ENCODE measurements around the gene MAP3K19. TPM values are rescaled to one million over a fixed set of nuclear protein-coding genes. Genes with fewer than 3 reads are reported as not detected.

MAP3K19 gene
- total RNA-seq, 1 experiment from 2014 or later: not detected

DNA sequence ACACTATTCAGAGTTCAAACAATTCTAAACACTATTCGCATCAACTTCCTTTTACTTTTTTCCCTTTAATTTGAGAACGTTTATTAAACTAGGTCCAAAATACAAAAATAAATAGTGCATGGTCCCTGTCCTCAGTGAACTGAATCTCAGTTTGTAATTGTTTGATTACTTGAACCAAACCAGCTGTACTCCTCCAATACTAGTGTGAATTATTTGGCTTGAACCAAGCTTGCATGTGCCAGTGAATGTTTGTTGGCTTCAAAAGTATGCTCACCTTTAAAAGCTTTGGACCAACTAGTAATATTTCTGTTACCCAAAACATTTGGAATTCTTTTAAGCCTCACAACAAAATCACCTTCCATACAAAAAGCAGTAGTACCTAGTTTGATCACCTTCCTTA, 113.1 kb downstream of the MAP3K19 start:
- no peak for DNase-seq (ENCODE audit: low read depth)

DNA sequence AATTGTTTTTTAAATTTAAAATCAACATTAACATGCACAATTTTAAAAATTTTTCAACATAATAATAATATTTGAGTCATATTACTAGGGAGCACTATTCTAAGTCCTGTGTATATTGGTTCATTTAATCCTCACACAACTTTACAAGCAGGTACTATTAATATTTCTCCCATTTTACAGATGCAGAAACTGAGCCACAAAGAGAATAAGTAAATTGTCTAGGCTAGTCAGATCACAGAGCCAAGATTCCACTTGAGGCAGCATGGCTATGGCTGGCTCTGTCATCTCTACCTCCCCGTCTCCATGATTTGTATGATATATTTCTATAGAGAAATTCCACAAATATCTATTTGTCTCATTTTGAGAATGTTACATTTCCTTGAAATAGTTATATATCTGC, 113.5 kb downstream of the MAP3K19 start:
- no peak for DNase-seq (ENCODE audit: low read depth)

GRCh38 chr2:134932864-134933526, 114.3 kb downstream of the MAP3K19 start:
- DNase-seq (ENCODE audit: low read depth): no peak

DNA sequence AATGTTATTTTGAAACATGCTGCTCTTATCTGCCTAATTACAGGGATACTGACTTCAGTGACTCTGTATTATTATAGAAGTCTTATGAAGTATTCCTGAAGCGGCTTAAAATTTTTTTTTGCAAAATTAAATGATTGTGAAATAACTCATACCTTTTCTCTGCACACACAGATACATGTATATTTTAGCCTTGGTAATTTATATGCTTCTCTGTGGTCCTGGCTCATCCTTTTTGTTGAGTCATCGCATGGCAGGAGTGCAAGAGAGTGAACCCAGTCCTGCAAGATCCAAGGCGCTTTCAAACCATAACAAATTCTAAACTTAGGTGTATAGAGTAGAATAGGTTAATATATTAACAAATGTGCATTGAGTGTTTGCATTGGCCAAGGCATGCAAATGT, 120.1 kb downstream of the MAP3K19 start:
- DNase-seq (ENCODE audit: low read depth): peak; percentile 33

- DNase-seq (ENCODE audit: low read depth): no peak
Measured at GRCh38 chr2:134926231-134926931, 120.9 kb downstream of the MAP3K19 start.

- DNase-seq (ENCODE audit: low read depth): no peak
Measured at GRCh38 chr2:134924912-134925311, 122.3 kb downstream of the MAP3K19 start.

GRCh38 chr2:134919341-134920210, 127.7 kb downstream of the MAP3K19 start:
- peak; percentile 37 for DNase-seq (ENCODE audit: low read depth)

DNA sequence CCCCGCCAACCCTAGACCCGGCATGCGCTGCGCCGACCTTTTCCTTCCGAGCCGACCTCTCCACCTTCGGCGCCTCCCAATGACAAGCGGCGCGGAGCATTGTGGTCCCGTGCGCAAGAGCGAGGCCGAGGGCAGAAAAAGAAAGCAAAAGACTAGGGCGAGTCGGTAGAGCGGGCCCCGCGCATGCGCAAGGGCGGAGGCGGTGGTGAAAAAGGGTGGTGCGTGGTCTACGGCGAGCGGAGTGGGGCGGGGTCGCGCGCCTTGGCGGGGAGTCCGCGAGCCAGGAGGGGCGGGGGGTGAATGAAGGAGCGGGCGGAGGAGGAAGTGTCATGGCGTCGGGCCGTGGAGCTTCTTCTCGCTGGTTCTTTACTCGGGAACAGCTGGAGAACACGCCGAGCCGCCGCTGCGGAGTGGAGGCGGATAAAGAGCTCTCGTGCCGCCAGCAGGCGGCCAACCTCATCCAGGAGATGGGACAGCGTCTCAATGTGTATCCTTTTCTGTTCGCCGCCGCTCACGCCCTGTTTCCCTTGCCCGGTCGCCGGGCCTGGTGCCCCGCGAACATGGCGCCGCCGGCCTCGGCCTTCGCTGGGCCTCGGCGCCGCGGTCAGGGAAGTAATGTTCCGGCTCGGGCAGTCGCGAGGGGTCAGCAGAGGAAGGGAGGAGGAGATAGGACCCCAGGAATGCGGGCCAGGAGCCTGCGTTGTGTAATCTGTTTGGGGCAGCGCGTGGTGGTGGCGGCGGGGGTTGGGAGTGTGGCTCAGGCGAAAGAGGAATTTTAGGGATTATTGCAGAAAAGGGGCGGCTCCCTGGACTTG, 128.5 kb downstream of the MAP3K19 start, which contains the start of gene CCNT2:
CCNT2 (plus strand) TSS at position 297 of the 815 bp plus-strand sequence; CDS start at position 330, 33 bp downstream.
- peak; percentile 99 for DNase-seq (ENCODE audit: low read depth)

DNA sequence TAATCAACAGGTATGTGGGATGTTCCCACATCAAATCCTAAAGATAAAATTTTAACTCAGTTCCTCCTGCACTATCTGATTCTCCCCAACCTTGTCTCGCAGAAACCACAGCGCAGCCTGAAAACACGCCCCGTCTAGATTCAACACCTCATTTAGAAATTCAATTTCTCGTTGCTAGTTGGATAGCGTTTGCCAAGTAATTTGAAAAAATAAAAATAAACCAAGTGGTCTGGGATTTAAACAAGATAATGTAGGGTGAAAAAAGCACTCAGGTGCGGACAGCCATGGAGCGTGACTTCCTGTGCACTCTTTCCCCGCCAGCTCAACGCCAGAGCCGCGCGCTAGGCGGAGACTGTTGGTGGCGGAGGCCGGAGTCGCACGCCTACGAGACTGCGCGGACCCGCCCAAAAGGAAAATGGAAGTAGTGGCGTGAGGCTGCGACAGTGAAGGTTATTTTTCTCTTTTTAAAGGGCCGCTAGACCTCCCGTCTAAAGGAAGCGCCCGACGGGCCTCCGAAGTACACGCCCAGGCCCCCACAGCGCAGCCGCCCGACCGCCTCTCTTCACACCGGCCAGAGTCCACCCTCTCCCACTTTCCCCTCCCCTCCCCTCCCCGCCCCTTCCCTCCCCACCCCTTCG, 129.2 kb downstream of the MAP3K19 start:
- DNase-seq (ENCODE audit: low read depth): peak; percentile 9

DNA sequence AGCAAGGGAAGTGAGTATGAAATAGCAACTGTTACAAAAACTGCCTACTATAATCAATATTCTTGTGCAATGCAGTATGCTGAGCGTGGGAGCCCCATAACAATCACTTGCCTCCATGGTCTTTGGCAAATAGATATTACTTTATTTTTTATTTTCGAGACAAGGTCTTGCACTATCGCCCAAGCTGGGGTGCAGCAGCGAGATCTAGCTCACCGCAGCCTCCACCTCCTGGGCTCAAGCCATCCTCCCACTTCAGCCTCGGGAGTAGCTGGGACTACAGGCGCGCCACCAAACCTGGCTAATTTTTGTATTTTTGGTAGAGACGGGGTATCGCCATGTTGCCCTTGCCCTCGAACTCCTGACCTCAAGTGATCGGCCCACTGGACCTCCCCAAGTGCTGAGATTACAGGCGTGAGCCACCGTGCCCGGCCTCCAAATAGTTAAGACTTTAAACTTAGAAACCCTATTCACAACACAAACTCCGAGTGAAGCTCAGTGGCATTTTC, 129.8 kb downstream of the MAP3K19 start:
- DNase-seq (ENCODE audit: low read depth): no peak

Other genes with a start within 250 kb of the MAP3K19 start
- not detected in 2 replicates for gene ACMSD, start 208.8 kb downstream of the MAP3K19 start, total RNA-seq (2014; rRNA removed)
- gene CCNT2, start 128.6 kb downstream of the MAP3K19 start, total RNA-seq (2014; rRNA removed): 16.7 and 21.9 TPM in 2 replicates
- gene RAB3GAP1, start 4.8 kb upstream of the MAP3K19 start, total RNA-seq (2014; rRNA removed): 42.4 and 45.4 TPM in 2 replicates